HG02571 (cell line): ENCODE results near the gene CCL22.
"Not testable (repeated sequence)": the region's sequence is repeated elsewhere in the genome, so short reads cannot be mapped to it uniquely, and the experiment has no call there.

Experiments
- ATAC-seq: cut with Tn5 transposase; IDR thresholded peaks from one replicate; pipeline ENCODE4 v1.9.1; 2021; ENCODE audit warnings: mild to moderate bottlenecking, moderate library complexity; ENCODE audit not compliant: unreplicated experiment

Gene CCL22

GRCh38 chr16:57374067-57374534 is 15.5 kb downstream of the CCL22 start:
- no peak for ATAC-seq

DNA sequence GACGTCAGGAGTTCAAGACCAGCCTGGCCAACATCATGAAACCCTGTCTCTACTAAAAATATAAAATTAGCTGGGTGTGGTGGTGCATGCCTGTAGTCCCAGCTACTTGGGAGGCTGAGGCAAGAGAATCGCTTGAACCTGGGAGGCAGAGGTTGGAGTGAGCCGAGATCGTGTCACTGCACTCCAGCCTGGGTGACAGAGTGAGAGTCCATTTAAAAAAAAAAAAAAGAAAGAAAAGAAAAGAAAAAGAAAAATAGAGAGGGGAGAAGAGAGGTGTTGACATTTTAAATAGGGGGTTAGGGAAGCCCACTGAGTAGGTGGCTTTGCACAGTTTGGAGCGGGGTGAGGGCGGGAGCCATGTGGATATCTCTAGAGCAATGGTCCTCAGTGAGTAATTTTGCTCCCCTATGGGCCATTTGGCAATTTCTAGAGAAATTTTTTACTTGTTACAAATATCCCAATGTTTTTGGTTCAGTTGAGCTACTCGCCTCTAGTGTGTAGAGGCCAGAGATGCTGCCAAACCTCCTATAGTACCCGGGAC is 16.4 kb downstream of the CCL22 start:
- not testable (repeated sequence) for ATAC-seq

GRCh38 chr16:57376313-57376818 is 17.8 kb downstream of the CCL22 start:
- ATAC-seq = no peak

GRCh38 chr16:57377080-57377841 is 18.7 kb downstream of the CCL22 start:
- peak; percentile 73 for ATAC-seq

DNA sequence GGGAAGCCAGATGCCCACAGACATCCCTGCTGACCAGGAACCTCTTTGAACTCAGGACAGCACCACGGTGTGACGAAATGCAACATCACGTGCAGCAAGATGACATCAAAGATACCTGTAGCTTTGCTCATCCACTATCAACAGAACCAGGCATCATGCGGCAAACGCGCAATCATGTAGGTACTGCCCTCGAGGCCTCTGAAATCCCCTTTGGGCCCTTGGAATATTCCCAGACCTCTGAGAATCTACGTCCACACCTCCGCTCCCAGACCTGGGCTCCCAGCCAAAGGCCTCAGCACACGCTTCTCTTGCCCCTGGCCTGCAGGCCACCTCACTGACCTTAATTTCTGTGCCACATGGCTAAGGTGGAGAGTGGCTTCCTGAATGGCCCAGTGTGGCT is 21.0 kb downstream of the CCL22 start:
- ATAC-seq = no peak

DNA sequence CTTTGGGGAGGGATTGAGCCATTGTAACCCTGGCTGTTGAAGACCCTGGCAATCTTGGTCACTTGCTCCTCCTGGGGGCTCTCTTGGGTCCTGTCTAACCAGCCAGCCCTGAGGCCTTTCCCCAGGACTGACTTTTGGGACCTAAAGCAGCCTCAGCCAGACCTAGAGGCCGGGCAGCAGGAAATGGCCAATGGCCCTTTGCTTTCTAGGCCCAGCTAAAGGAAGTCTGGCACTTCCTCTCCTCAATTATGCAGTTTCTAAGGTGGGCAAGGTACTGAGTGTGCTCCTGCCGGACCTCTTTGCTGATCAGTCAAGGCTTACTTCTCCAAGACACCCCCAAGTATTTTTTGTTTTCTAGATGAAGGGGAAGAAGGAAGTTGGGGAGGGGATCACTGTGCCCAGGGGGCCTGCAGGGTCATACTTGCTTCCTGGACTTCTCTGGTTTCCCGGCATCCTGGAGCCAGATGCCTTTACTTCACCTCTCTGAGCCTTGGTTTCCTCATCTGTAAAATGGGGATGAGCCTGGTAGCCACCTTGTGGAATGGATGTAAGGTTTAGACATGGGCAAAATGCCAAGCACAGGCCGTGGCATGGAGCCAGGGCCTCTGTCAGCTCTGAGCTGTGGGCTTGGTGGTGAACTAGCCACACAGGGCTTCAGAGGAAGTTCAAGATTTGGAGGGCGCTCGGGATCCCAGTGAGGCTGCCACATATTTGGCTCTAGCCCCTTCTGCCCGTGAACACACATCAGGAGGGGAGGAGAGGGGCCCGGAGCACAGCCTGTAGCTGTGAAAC is 22.3 kb downstream of the CCL22 start:
- no peak for ATAC-seq

- no peak for ATAC-seq
These were observed 23.4 kb downstream of the CCL22 start for GRCh38 chr16:57381791-57382534.

- ATAC-seq = no peak
These were observed 24.1 kb downstream of the CCL22 start for GRCh38 chr16:57382535-57383275.

- ATAC-seq = no peak
These were observed 25.0 kb downstream of the CCL22 start for GRCh38 chr16:57383276-57384247.

GRCh38 chr16:57384248-57385070 is 25.9 kb downstream of the CCL22 start:
- no peak for ATAC-seq

GRCh38 chr16:57385083-57385482 is 26.5 kb downstream of the CCL22 start:
- no peak for ATAC-seq

- ATAC-seq = no peak
These were observed 27.9 kb downstream of the CCL22 start for GRCh38 chr16:57386381-57386951.

DNA sequence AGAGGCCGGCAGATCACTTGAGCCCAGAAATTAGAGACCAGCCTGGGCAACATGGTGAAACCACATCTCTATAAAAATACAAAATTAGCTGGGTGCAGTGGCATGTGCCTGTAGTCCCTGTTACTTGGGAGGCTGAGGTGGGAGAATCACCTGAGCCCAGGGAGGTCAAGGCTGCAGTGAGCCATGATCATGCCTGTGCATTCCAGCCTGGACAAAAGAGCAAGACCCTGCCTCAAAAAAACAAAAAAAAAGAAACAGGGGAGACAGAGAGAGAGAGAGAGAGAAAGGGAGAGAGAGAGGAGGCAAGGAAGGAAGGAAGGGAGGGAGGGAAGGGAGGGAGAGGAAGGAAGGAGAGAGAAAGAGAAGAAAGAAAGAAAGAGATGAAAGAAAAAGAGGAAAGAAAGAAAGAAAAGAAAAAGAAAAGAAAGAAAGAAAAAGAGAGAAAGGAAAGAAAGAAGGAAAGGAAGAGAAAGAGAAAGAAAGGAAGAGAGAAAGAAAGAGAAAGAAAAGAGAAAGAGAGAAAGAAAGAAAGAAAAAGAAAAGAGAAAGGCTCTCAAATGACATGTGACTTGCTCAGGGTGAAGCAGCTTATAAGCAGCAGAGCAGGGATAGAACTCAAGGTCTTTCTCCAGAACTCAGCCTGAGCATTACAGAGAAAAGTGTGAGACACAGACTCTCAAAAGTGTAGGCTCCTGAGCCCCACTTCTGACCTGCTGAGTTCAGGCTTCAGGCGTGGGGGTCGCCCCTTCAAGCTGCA is 29.2 kb downstream of the CCL22 start:
- ATAC-seq = no peak

- no peak for ATAC-seq
These were observed 29.9 kb downstream of the CCL22 start for GRCh38 chr16:57388359-57389086.

- ATAC-seq = no peak
These were observed 30.5 kb downstream of the CCL22 start for GRCh38 chr16:57389087-57389468.

DNA sequence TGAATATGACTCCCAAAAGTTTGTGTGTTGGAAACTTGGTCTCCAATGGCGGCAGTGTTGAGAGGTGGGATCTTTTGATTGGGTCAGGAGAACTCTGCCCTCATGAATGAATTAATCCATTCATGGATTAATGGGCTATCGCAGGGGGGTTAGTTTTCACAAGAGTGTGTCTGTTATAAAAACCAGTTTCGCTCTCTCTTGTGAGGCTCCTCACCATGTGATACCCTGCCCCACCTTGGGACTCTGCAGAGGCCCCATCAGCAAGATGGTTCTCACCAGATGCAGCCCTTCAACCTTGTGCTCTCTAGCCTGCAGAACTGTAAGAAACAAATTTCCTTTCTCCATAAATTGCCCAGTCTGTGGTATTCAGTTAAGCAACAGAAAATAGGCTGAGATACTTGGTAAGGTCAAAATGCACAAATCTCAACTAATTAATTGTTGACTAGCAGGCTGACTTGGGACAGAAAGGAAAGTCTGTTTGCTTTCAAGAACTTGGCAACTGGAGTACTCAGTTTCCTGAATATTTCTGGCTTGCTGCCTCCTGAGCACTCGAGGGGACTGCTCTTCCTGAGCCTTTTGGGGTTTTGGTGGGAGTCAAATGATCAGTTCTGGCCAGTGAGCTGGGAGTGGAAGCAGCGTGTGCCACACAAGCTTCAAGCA is 32.2 kb downstream of the CCL22 start:
- ATAC-seq = no peak
